HG03520 (cell line): Measurements from ENCODE around the gene PSG3.
"Not testable (repeated sequence)": the region's sequence is repeated elsewhere in the genome, so short reads cannot be mapped to it uniquely, and the experiment has no call there.

Experiments
- ATAC-seq: cut with Tn5 transposase; IDR thresholded peaks from one replicate; pipeline ENCODE4 v1.9.1; 2021; ENCODE audit warnings: mild to moderate bottlenecking, moderate library complexity; ENCODE audit not compliant: unreplicated experiment

Gene PSG3

DNA sequence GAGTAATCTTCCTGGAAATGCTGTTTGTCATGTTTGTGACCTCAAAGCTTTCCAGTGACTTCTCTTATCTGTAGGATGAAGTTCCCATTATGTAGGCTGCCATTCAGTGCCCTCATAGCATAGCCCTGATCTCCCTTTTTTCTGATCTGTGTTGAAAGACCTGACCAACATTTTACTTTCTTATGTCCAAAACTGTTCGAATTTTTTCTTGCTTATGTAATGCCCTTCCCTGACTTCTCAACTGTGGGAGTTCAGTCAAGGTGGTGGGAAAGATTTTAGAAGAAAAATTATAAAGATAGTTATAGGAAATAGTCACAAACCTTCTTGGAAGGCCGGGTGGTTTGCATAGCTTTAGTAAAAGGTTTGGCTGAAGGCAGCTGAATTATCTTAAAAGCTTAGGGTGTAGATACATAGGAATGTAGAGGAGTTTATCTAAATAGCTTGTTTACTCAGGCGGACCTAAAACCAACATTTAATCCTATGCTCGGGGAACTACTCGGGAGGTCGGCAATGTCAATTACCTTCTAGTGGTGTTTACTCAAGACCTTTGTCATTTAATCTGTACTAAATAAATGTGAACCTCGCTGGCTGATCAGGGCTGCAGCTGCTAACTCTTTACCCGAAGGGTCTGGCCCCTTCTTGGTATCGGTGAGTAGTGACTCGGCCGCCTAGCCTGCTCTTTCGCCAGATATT lies 44.3 kb downstream of the PSG3 start:
- ATAC-seq = no peak

DNA sequence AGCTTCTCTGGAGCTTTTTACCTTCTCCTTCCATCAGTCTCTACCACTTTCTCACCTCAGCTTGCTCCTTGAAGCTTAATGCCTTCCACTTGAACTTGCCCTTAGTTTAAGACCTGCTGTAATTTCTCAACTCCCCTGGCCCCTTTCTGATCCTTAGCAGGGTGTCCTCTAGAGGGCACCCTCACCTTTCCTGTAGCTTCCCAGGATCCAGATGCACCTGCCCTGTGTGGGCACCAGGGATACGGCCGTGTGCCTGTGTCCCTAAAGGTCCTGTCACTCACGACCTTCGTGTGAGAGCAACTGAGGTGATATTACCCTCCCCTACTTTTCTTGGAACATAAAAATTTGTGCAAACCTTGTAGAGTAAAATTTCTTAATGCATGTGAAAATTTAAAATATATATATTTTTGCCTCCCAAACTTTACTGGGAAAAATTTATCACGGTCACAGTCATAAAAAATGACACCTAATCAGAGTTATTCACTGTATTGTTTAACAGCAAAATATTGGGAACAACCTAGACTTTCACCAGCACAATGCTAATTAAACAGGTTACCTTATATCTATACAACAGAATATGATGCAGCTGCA lies 46.4 kb downstream of the PSG3 start:
- ATAC-seq = no peak

DNA sequence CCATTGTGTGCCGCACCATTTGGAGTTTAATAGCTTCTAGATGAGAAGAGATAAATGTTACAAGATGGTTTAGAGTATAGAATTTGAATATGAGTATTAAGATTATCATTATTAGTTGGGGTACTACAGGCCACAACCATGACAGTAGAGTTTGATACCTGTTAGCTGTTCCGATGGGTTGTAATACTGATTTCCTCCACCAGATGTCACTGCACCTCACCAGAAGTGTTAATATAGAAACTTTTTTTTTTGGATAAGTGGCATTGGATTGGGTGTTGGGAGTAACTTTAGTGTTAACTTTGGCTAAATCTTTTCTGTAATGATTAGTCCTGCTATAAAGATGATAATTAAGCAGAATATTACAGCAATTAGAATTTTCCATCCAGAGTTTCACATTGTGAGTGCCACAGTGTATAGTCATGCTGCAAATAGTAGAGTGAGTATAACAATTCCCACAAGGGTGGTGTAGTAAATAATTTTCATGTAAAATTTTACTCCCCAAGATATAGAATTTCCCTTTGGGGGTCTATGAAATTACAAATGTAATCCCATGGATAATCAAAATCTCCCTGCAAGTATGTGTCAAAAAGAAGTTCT lies 56.3 kb downstream of the PSG3 start:
- ATAC-seq = no peak

DNA sequence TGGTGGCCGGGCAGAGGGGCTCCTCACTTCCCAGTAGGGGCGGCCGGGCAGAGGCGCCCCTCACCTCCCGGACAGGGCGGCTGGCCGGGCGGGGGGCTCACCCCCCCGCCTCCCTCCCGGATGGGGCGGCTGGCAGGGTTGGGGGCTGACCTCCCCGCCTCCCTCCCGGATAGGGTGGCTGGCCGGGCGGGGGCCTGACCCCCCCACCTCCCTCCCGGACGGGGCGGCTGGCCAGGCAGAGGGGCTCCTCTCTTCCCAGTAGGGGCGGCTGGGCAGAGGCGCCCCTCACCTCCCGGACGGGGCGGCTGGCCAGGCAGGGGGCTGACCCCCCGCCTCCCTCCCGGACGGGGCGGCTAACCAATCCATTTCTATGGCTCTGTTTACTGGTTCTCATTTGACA lies 64.0 kb downstream of the PSG3 start:
- ATAC-seq = not testable (repeated sequence)

DNA sequence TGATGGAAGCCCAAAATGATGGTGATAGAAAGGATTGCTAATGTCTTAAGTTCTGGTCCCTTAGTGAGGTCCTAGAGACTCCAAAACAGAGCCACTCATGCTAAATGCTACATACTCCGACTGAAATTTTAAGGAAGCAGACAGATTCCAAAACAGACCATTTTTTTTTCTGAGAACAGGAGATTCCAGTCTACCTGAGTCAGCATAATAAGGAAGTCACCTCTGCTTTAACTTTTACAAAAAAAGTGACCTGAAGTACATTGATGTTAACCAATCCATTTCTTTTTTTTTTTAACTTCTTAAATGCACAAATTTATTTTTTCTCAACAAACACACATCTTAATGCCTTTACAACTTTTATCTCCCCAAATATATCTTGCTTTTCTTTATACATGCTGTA lies 65.7 kb downstream of the PSG3 start:
- ATAC-seq = not testable (repeated sequence)
